GM23248 (cell line): ENCODE measurements around the gene PKNOX1. TPM values are rescaled to one million over a fixed set of nuclear protein-coding genes. Genes with fewer than 3 reads are reported as not detected.
"Not testable (repeated sequence)": the region's sequence is repeated elsewhere in the genome, so short reads cannot be mapped to it uniquely, and the experiment has no call there.

Source experiments
- DNase-seq: peaks from one replicate; pipeline ENCODE4 v3.0.0-alpha.2; 2015
- H2AFZ ChIP-seq: fragments of 200-600 bp; sonication (generic); 2 replicates; pipeline ENCODE4 v1.6.1; 2016; ENCODE audit warnings: antibody characterized with exemption
- H3F3A ChIP-seq: fragments of 200-600 bp; sonication (generic); 2 replicates; pipeline ENCODE4 v1.6.1; 2016; ENCODE audit warnings: mild to moderate bottlenecking, antibody characterized with exemption, mixed run types; ENCODE audit not compliant: insufficient read depth
- H3K27ac ChIP-seq: fragments of 200-600 bp; sonication (generic); 2 replicates; pipeline ENCODE4 v1.5.1; 2016; ENCODE audit warnings: mild to moderate bottlenecking
- H3K27me3 ChIP-seq: fragments of 200-600 bp; sonication (generic); replicated peaks from 2 replicates; pipeline ENCODE4 v1.6.1; 2016; ENCODE audit warnings: mild to moderate bottlenecking; ENCODE audit not compliant: insufficient read depth
- H3K36me3 ChIP-seq: fragments of 200-600 bp; sonication (generic); 2 replicates; pipeline ENCODE4 v1.6.1; 2016; ENCODE audit warnings: low read depth, mild to moderate bottlenecking
- H3K4me1 ChIP-seq: fragments of 200-600 bp; sonication (generic); 2 replicates; pipeline ENCODE4 v1.6.1; 2016; ENCODE audit warnings: mild to moderate bottlenecking; ENCODE audit not compliant: insufficient read depth
- H3K4me2 ChIP-seq: fragments of 200-600 bp; sonication (generic); one replicate; pipeline ENCODE4 v1.6.1; 2016; ENCODE audit warnings: mild to moderate bottlenecking; ENCODE audit not compliant: unreplicated experiment
- H3K4me3 ChIP-seq: fragments of 200-600 bp; sonication (generic); 2 replicates; pipeline ENCODE4 v1.5.1; 2016; ENCODE audit warnings: mild to moderate bottlenecking
- H3K79me2 ChIP-seq: fragments of 200-600 bp; sonication (generic); 2 replicates; pipeline ENCODE4 v1.6.1; 2016; ENCODE audit warnings: mild to moderate bottlenecking; ENCODE audit not compliant: insufficient read depth
- H3K9ac ChIP-seq: fragments of 200-600 bp; sonication (generic); 2 replicates; pipeline ENCODE4 v1.6.1; 2016; ENCODE audit warnings: mild to moderate bottlenecking
- H3K9me2 ChIP-seq: fragments of 200-600 bp; sonication (generic); 2 replicates; pipeline ENCODE4 v1.6.1; 2016; ENCODE audit warnings: mixed run types, mild to moderate bottlenecking, moderate library complexity; ENCODE audit not compliant: insufficient read depth
- H3K9me3 ChIP-seq: fragments of 200-600 bp; sonication (generic); one replicate; pipeline ENCODE4 v1.6.1; 2017; ENCODE audit warnings: low read depth
- H4K20me1 ChIP-seq: fragments of 200-600 bp; sonication (generic); 2 replicates; pipeline ENCODE4 v1.6.0; 2016; ENCODE audit not compliant: insufficient read depth
- EZH2 ChIP-seq: fragments of 200-600 bp; sonication (generic); IDR thresholded peaks from 2 replicates; pipeline ENCODE4 v1.6.1; 2018; ENCODE audit warnings: antibody characterized with exemption, mild to moderate bottlenecking; ENCODE audit not compliant: insufficient read depth, poor library complexity, severe bottlenecking
- EZH2phosphoT487 ChIP-seq: fragments of 200-600 bp; sonication (generic); IDR thresholded peaks from 2 replicates; pipeline ENCODE4 v1.6.1; 2018; ENCODE audit warnings: antibody characterized with exemption, moderate library complexity, mild to moderate bottlenecking, low read depth; ENCODE audit not compliant: insufficient read depth
- WGBS, 2 experiments: methylation state at CpG; one replicate each; pipeline ENCODE4 v1.1.6; 2015 to 2017; ENCODE audit warnings: low lambda C conversion rate in 2 of 2, low coverage in 1 of 2; ENCODE audit errors: missing lambda C conversion rate in 2 of 2; 5-methylcytosine and 5-hydroxymethylcytosine counted together
- in situ Hi-C: fragments of 300-500 bp; cut with MboI; formaldehyde crosslinking; loops from 2 replicates; pipeline ENCODE4 v1.15.0; 2020
- polyA plus RNA-seq: library from polyadenylated mRNA; unstranded; fragments of >200 nt; fragmentation: Nextera tagmentation; extraction: Ambion mirVana; gene quantifications from 2 replicates; pipeline ENCODE4 v1.2.1, GENCODE V29; 2016
- total RNA-seq: library from RNA; depleted of rRNA; stranded (reverse); fragments of >200 nt; shearing (Covaris generic); gene quantifications from 2 replicates; pipeline ENCODE4 v1.2.3, GENCODE V29; 2014

The PKNOX1 gene
- total and polyA plus RNA-seq, 2 experiments from 2014 or later, result 11.1 to 25.9 TPM

DNA sequence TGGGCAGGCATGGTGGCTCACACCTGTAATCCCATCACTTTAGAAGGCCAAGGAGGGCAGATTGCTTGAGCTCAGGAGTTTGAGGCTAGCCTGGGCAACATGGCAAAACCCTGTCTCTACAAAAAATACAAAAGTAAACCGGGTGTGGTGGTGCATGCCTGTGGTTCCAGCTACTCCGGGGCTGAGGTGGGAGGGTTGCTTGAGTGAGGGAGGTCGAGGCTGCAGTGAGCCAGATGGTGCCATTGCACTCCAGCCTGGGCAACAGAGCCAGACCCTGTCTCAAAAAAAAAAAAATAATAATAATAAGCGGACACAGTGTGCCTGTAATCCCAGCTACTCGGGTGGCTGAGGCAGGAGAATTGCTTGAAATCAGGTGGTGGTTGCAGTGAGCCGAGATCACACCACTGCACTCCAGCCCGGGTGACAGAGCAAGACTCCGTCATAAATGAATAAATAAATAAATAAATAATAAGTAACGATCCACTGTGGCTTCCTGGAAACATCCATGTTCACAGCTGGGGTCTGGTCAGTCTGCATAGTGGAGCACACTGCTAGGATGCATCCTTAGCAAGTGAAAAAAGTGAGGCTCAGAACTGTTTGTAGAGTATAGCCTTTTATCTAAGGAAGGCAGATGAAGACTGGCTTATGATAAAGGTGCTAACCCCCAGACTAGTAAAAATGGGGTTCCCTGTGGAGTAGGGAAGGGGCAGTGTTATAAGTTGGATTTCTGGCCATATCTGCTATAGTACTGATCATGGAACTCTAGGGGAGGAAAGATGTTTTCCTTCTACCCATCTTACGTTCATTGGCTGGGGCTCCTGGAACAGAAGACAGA is 15.7 kb downstream of the PKNOX1 start:
- Histone ChIP-seq H4K20me1 (no peaks in the 10 kb centered on the region), H3K9me3 (no peaks in the 10 kb centered on the region), H3K27ac (no peak overlapping the region), H3K9me2 (no peaks in the 10 kb centered on the region), H3F3A (peaks cover 19% of the 10 kb centered on the region), H3K79me2 (peaks cover 72% of the 10 kb centered on the region), H3K36me3 (no peaks in the 10 kb centered on the region), H3K27me3 (no peaks in the 10 kb centered on the region), H3K4me1 (peaks cover 24% of the 10 kb centered on the region), H3K9ac (no peak overlapping the region), H3K4me3 (no peak overlapping the region), H3K4me2 (no peak overlapping the region), H2AFZ (no peak overlapping the region)
- 46 to 53% methylated on average over 10 of the region's 10 CpGs for WGBS, 2 experiments
- in situ Hi-C loops, result no loop called here
- no peak for TF ChIP-seq EZH2phosphoT487
- no peak for TF ChIP-seq EZH2
- DNase-seq, result no peak

DNA sequence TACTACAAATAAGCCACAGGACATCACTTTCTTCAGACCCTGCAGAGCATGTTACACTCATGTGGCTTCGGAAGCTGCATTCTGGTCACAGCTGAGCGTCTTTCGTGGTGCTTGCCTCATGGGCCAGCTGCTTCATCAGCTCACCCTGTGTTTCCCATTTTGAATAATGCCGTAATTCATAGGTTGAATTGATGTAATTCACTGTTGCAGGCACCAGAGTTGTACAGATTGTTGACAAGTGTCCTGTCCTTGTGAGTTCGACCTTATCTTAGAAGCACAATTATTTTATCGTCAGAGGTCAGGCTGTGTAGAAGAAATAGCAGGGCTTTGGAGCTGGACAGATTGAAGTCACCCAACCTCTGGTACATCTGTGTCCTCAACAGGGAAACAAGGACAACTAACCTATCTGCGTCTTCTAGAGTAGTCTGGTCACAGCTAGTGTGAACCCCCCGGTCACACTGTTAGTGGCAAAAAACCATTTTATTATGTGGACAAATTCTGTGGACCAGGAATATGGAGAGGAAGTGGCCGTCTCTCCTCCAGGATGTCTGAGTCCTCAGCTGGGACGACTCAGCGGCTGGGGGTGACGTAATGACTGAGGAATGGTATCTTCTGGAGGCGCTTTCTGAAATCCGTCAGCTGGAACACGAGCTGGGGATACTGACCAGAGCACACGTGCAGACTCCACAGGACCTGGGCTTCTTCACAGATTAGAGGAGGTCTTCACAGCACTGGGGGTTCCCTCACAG is 17.8 kb downstream of the PKNOX1 start:
- 38 to 42% methylated on average over 16 of the region's 16 CpGs for WGBS, 2 experiments
- Histone ChIP-seq H3K4me3 (peak overlapping the region; percentile 9; the same call in 1 of the 2 replicates), H3F3A (peaks cover 39% of the 10 kb centered on the region), H3K9ac (peak overlapping the region; percentile 69), H3K4me2 (peak overlapping the region; percentile 48), H3K79me2 (peaks cover 60% of the 10 kb centered on the region), H2AFZ (no peak overlapping the region), H3K27me3 (no peaks in the 10 kb centered on the region), H3K36me3 (no peaks in the 10 kb centered on the region), H3K27ac (peak overlapping the region; percentile 78), H4K20me1 (no peaks in the 10 kb centered on the region), H3K9me2 (no peaks in the 10 kb centered on the region), H3K9me3 (no peaks in the 10 kb centered on the region), H3K4me1 (peaks cover 30% of the 10 kb centered on the region)
- in situ Hi-C loops, result no loop called here
- TF ChIP-seq EZH2phosphoT487 (no peak), EZH2 (no peak)
- DNase-seq, result peak; percentile 93

GRCh38 chr21:42993051-42993712 is 18.8 kb downstream of the PKNOX1 start:
- H3K4me1 ChIP-seq, result peaks cover 31% of the 10 kb centered on the region
- no peak overlapping the region for H3K4me2 ChIP-seq
- H3K4me3 ChIP-seq, result no peak overlapping the region
- H3K9me2 ChIP-seq, result no peaks in the 10 kb centered on the region
- 85 to 86% methylated on average over 16 of the region's 16 CpGs for WGBS, 2 experiments
- DNase-seq, result peak; percentile 40
- in situ Hi-C loops, result no loop called here
- TF ChIP-seq EZH2phosphoT487 (no peak), EZH2 (no peak)
- H3K79me2 ChIP-seq, result peaks cover 59% of the 10 kb centered on the region
- no peaks in the 10 kb centered on the region for H3K9me3 ChIP-seq
- no peaks in the 10 kb centered on the region for H3K27me3 ChIP-seq
- peaks cover 47% of the 10 kb centered on the region for H3F3A ChIP-seq
- H3K9ac ChIP-seq, result no peak overlapping the region
- H3K27ac ChIP-seq, result peak overlapping the region; percentile 78
- no peaks in the 10 kb centered on the region for H3K36me3 ChIP-seq
- no peaks in the 10 kb centered on the region for H4K20me1 ChIP-seq
- H2AFZ ChIP-seq, result no peak overlapping the region

GRCh38 chr21:42997053-42997452 is 22.7 kb downstream of the PKNOX1 start:
- H2AFZ ChIP-seq, result no peak overlapping the region
- no peaks in the 10 kb centered on the region for H3K9me2 ChIP-seq
- H3K27ac ChIP-seq, result peak overlapping the region; percentile 82
- peak; percentile 99 for DNase-seq
- no peaks in the 10 kb centered on the region for H4K20me1 ChIP-seq
- H3K4me1 ChIP-seq, result peaks cover 26% of the 10 kb centered on the region
- peak overlapping the region; percentile 61 for H3K9ac ChIP-seq
- peak overlapping the region; percentile 70 for H3K4me2 ChIP-seq
- no peaks in the 10 kb centered on the region for H3K36me3 ChIP-seq
- in situ Hi-C loops, result no loop called here
- no peaks in the 10 kb centered on the region for H3K9me3 ChIP-seq
- 1 to 2% methylated on average over 8 of the region's 8 CpGs for WGBS, 2 experiments
- no peaks in the 10 kb centered on the region for H3K27me3 ChIP-seq
- no peak for TF ChIP-seq EZH2
- TF ChIP-seq EZH2phosphoT487, result no peak
- peaks cover 52% of the 10 kb centered on the region for H3K79me2 ChIP-seq
- peaks cover 30% of the 10 kb centered on the region; the same call in 1 of the 2 replicates for H3F3A ChIP-seq
- peak overlapping the region; percentile 14 for H3K4me3 ChIP-seq

DNA sequence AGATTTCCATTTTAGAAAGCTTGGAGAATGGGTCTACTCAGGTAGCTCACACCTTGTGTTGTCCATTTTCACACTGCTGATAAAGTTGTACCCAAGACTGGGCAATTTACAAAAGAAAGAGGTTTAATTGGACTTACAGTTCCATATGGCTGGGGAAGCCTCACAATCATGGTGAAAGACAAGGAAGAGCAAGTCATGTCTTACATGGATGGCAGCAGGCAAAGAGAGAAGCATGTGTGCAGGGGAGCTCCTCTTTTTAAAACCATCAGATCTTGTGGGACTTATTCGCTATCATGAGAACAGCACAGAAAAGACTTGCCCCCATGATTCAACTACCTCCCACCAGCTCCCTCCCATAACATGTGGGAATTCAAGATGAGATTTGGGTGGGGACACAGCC is 23.6 kb downstream of the PKNOX1 start:
- H2AFZ ChIP-seq, H4K20me1 ChIP-seq, H3K4me2 ChIP-seq, DNase-seq, H3K9me3 ChIP-seq, in situ Hi-C loops, H3K36me3 ChIP-seq, H3K4me3 ChIP-seq, H3K9me2 ChIP-seq, H3K9ac ChIP-seq, H3K27me3 ChIP-seq: not testable (repeated sequence)
- H3K4me1 ChIP-seq, result peaks cover 17% of the 10 kb centered on the region
- H3K27ac ChIP-seq, result peak overlapping the region; percentile 82
- peaks cover 28% of the 10 kb centered on the region; the same call in 1 of the 2 replicates for H3F3A ChIP-seq
- H3K79me2 ChIP-seq, result peaks cover 47% of the 10 kb centered on the region
- 97 to 100% methylated on average over 1 of the region's 1 CpG for WGBS, 2 experiments

DNA sequence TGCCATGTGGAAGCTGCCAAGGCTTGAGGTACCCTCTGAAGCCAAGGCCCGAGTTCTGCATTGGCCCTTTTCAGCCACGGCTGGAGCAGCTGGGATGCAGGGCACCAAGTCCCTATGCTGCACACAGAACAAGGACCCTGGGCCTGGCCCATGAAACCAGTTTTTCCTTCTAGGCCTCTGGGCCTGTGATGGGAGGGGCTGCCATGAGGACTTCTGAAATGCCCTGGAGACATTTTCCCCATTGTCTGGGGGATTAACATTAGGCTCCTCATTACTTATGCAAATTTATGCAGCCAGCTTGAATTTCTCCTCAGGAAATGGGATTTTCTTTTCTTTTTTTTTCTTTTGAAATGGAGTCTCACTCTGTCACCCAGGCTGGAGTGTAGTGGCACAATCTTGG is 24.8 kb downstream of the PKNOX1 start:
- H2AFZ ChIP-seq, H3K9me2 ChIP-seq, H3K27me3 ChIP-seq, H3K9ac ChIP-seq, in situ Hi-C loops, DNase-seq, H3K36me3 ChIP-seq, H3K4me3 ChIP-seq, H3K4me2 ChIP-seq, H4K20me1 ChIP-seq, H3K9me3 ChIP-seq, H3K27ac ChIP-seq: not testable (repeated sequence)
- peaks cover 43% of the 10 kb centered on the region for H3K79me2 ChIP-seq
- WGBS, 2 experiments, result 90 to 100% methylated on average over 2 of the region's 2 CpGs
- peaks cover 15% of the 10 kb centered on the region for H3K4me1 ChIP-seq
- peaks cover 28% of the 10 kb centered on the region; the same call in 1 of the 2 replicates for H3F3A ChIP-seq
